Prostate gland (tissue), 2 donors: Measurements from ENCODE around the gene SPRING1. TPM values are rescaled to one million over a fixed set of nuclear protein-coding genes. Genes with fewer than 3 reads are reported as not detected.

Experiments
- DNase-seq: peaks from one replicate; pipeline ENCODE4 v3.0.0-alpha.2; 2019; ENCODE audit warnings: low spot score
- H3K27ac ChIP-seq, 2 donors: fragments of 200-600 bp; sonication (generic); 2 replicates each; pipeline ENCODE4 v1.5.1; 2017 to 2019
- H3K27me3 ChIP-seq: fragments of 200-600 bp; sonication (generic); replicated peaks from 2 replicates; pipeline ENCODE4 v1.5.1; 2019; ENCODE audit not compliant: insufficient read depth
- H3K36me3 ChIP-seq, 2 donors: fragments of 200-600 bp; sonication (generic); 1 replicate in 1 of 2; 2 replicates in 1 of 2; pipeline versions ENCODE4 v1.5.1 to v1.8.1; 2017 to 2019
- H3K4me1 ChIP-seq: fragments of 200-600 bp; sonication (generic); replicated peaks from 2 replicates; pipeline ENCODE4 v1.5.1; 2019
- H3K4me3 ChIP-seq, 2 donors: fragments of 200-600 bp; sonication (generic); 2 replicates each; pipeline ENCODE4 v1.5.1; 2017 to 2019
- H3K9me3 ChIP-seq: fragments of 200-600 bp; sonication (generic); 2 replicates; pipeline ENCODE4 v1.5.1; 2017
- CTCF ChIP-seq, 4 experiments: fragments of 200-600 bp in 2 of 4; fragments of 450-650 bp in 2 of 4; sonication (generic) in 2 of 4; IDR thresholded peaks; 1 replicate in 3 of 4; 2 replicates in 1 of 4; pipeline ENCODE4 v1.5.1; 2016 to 2019; ENCODE audit warnings: antibody characterized with exemption in 4 of 4, mild to moderate bottlenecking in 2 of 4, moderate library complexity in 2 of 4
- POLR2A ChIP-seq: fragments of 450-650 bp; IDR thresholded peaks from one replicate; pipeline ENCODE4 v1.6.1; 2016; ENCODE audit warnings: antibody characterized with exemption, mild to moderate bottlenecking
- POLR2AphosphoS5 ChIP-seq: sonication (generic); formaldehyde crosslinking; IDR thresholded peaks from one replicate; pipeline ENCODE4 v1.6.1; 2017; ENCODE audit warnings: antibody characterized with exemption
- WGBS: methylation state at CpG from one replicate; pipeline ENCODE4 v1.1.5; 2018; 5-methylcytosine and 5-hydroxymethylcytosine counted together
- intact Hi-C: fragments of 100-400 bp; cut with DNase I; formaldehyde crosslinking; loops from one replicate; pipeline ENCODE4 v1.14.2; 2022
- total RNA-seq, 2 donors: library from RNA; depleted of rRNA; stranded (reverse); fragments of >200 nt; gene quantifications; one replicate each; pipeline ENCODE4 v1.1.0, GENCODE V29; 2016

Gene SPRING1
- total RNA-seq, 2 donors from 2014 or later, result 12.9 to 21.0 TPM

GRCh38 chr12:116703214-116703795 lies 34.6 kb downstream of the SPRING1 start:
- H3K4me3 ChIP-seq, result no peak overlapping the region
- DNase-seq, result peak; percentile 46
- intact Hi-C loops, result loop anchor here (5.0 to 10.0 kb wide), 3 partner anchors 171 to 414 kb away; no protein-coding TSS in a partner anchor
- no peaks in the 10 kb centered on the region for H3K27me3 ChIP-seq
- no peak overlapping the region for H3K27ac ChIP-seq
- WGBS, result 26% methylated on average over 12 of the region's 12 CpGs
- H3K4me1 ChIP-seq, result no peaks in the 10 kb centered on the region
- TF ChIP-seq POLR2AphosphoS5, result peak; percentile 35
- peak; percentile 54 to 88 (median 86) for TF ChIP-seq CTCF (IDR thresholded peaks at IDR 0.05)
- TF ChIP-seq POLR2A, result no peak
- no peaks in the 10 kb centered on the region for H3K36me3 ChIP-seq
- no peaks in the 10 kb centered on the region for H3K9me3 ChIP-seq

- H3K27me3 ChIP-seq, result no peaks in the 10 kb centered on the region
- no peak overlapping the region for H3K4me3 ChIP-seq
- H3K27ac ChIP-seq, result no peak overlapping the region
- no peaks in the 10 kb centered on the region for H3K36me3 ChIP-seq
- TF ChIP-seq POLR2AphosphoS5 (no peak), CTCF (IDR thresholded peaks at IDR 0.05) (no peak), POLR2A (no peak)
- 98% methylated on average over 4 of the region's 4 CpGs for WGBS
- H3K4me1 ChIP-seq, result no peaks in the 10 kb centered on the region
- intact Hi-C loops, result loop anchor here (5.0 to 10.0 kb wide), 3 partner anchors 173 to 416 kb away; no protein-coding TSS in a partner anchor
- no peak for DNase-seq
- no peaks in the 10 kb centered on the region for H3K9me3 ChIP-seq
Measured at GRCh38 chr12:116701432-116701831, 36.4 kb downstream of the SPRING1 start.

GRCh38 chr12:116700066-116700465 lies 37.8 kb downstream of the SPRING1 start:
- H3K4me3 ChIP-seq, result no peak overlapping the region
- H3K9me3 ChIP-seq, result no peaks in the 10 kb centered on the region
- no peak overlapping the region for H3K27ac ChIP-seq
- H3K27me3 ChIP-seq, result no peaks in the 10 kb centered on the region
- H3K36me3 ChIP-seq, result no peaks in the 10 kb centered on the region
- no peaks in the 10 kb centered on the region for H3K4me1 ChIP-seq
- TF ChIP-seq POLR2A (no peak), CTCF (IDR thresholded peaks at IDR 0.05) (no peak), POLR2AphosphoS5 (no peak)
- DNase-seq, result no peak
- WGBS, result 96% methylated on average over 6 of the region's 6 CpGs
- intact Hi-C loops, result loop anchor here (5.0 to 10.0 kb wide), 3 partner anchors 175 to 417 kb away; no protein-coding TSS in a partner anchor

- no peak overlapping the region for H3K4me3 ChIP-seq
- TF ChIP-seq CTCF (IDR thresholded peaks at IDR 0.05) (no peak), POLR2AphosphoS5 (no peak), POLR2A (no peak)
- no peaks in the 10 kb centered on the region for H3K36me3 ChIP-seq
- no peaks in the 10 kb centered on the region for H3K9me3 ChIP-seq
- peaks cover under 1% of the 10 kb centered on the region for H3K4me1 ChIP-seq
- H3K27ac ChIP-seq, result peak overlapping the region; percentile 5 to 9
- no peak for DNase-seq
- intact Hi-C loops, result no loop called here
- no peaks in the 10 kb centered on the region for H3K27me3 ChIP-seq
- 98% methylated on average over 2 of the region's 2 CpGs for WGBS
Measured at GRCh38 chr12:116698554-116699075, 39.3 kb downstream of the SPRING1 start.

- Histone ChIP-seq H3K4me3 (no peak overlapping the region), H3K36me3 (no peaks in the 10 kb centered on the region), H3K4me1 (peaks cover 6% of the 10 kb centered on the region), H3K9me3 (no peaks in the 10 kb centered on the region), H3K27me3 (no peaks in the 10 kb centered on the region), H3K27ac (peak overlapping the region; percentile 53 to 68)
- 48% methylated on average over 8 of the region's 8 CpGs for WGBS
- TF ChIP-seq POLR2AphosphoS5 (peak; percentile 75), CTCF (IDR thresholded peaks at IDR 0.05) (no peak), POLR2A (no peak)
- DNase-seq, result peak; percentile 49
- intact Hi-C loops, result no loop called here
Measured at GRCh38 chr12:116698116-116698515, 39.8 kb downstream of the SPRING1 start.
